ENCODE results near the gene MED9. TPM values are rescaled to one million over a fixed set of nuclear protein-coding genes. Genes with fewer than 3 reads are reported as not detected.

The MED9 gene
- total RNA-seq, 1 experiment from 2014 or later, result 28.3 TPM

- H3K4me1 ChIP-seq (ENCODE audit: insufficient read depth, low read length), result peaks cover 41% of the 10 kb centered on the region
- ATAC-seq (no peak), DNase-seq (no peak)
- no peaks in the 10 kb centered on the region for H3K9me3 ChIP-seq (ENCODE audit: low read length)
- CTCF ChIA-PET, result no interaction called here
- no peaks in the 10 kb centered on the region for H3K36me3 ChIP-seq (ENCODE audit: low read depth, low read length)
- intact Hi-C loops (cut with micrococcal nuclease), result no loop called here
- no TSS peak for BruUV-seq (replicated peaks)
- peak overlapping the region; percentile 50 for H3K4me2 ChIP-seq (ENCODE audit: low read length)
- H2AFZ ChIP-seq (ENCODE audit: low read length), result no peak overlapping the region
- H3K27me3 ChIP-seq (ENCODE audit: low read length), result no peaks in the 10 kb centered on the region
- no peaks in the 10 kb centered on the region for H3K9me2 ChIP-seq (replicated peaks; ENCODE audit: low read length)
- H3K27ac ChIP-seq (ENCODE audit: low read length), result peak overlapping the region; percentile 88
- H4K20me1 ChIP-seq (ENCODE audit: low read length), result no peaks in the 10 kb centered on the region
- H3K4me3 ChIP-seq (ENCODE audit: low read length), result no peak overlapping the region
- peak overlapping the region; percentile 76 for H3K9ac ChIP-seq (ENCODE audit: low read length)
- no peaks in the 10 kb centered on the region for H3K79me2 ChIP-seq (ENCODE audit: low read length)
- POLR2A ChIA-PET (ENCODE audit: unreplicated experiment), result interaction anchor here (0.6 kb wide), 1 partner anchor 21 kb away, joined by 3 read pairs; no protein-coding TSS in a partner anchor
- H3F3A ChIP-seq (ENCODE audit: low read length, unreplicated experiment), result peaks cover 6% of the 10 kb centered on the region
- TF ChIP-seq CTCF (conservative IDR thresholded peaks at IDR 0.05; ENCODE audit: low read depth, low read length), result no peak
- TF ChIP-seq EZH2phosphoT487 (IDR thresholded peaks at IDR 0.05; ENCODE audit: borderline replicate concordance, low read length), result no peak
- no peak for TF ChIP-seq EZH2 (IDR thresholded peaks at IDR 0.05; ENCODE audit: low read length, unreplicated experiment)
Observed at GRCh38 chr17:17447264-17447663, 29.5 kb upstream of the MED9 start.

- no peak overlapping the region for H2AFZ ChIP-seq (ENCODE audit: low read length)
- no peak overlapping the region for H3K4me2 ChIP-seq (ENCODE audit: low read length)
- POLR2A ChIA-PET (ENCODE audit: unreplicated experiment), result interaction anchor here (0.6 kb wide), 1 partner anchor 20 kb away, joined by 3 read pairs; no protein-coding TSS in a partner anchor
- peaks cover 40% of the 10 kb centered on the region for H3K4me1 ChIP-seq (ENCODE audit: insufficient read depth, low read length)
- CTCF ChIA-PET, result no interaction called here
- H4K20me1 ChIP-seq (ENCODE audit: low read length), result no peaks in the 10 kb centered on the region
- H3K79me2 ChIP-seq (ENCODE audit: low read length), result no peaks in the 10 kb centered on the region
- DNase-seq (no peak), ATAC-seq (no peak)
- H3K27ac ChIP-seq (ENCODE audit: low read length), result no peak overlapping the region
- H3K36me3 ChIP-seq (ENCODE audit: low read depth, low read length), result no peaks in the 10 kb centered on the region
- no peak overlapping the region for H3K4me3 ChIP-seq (ENCODE audit: low read length)
- peaks cover 6% of the 10 kb centered on the region for H3F3A ChIP-seq (ENCODE audit: low read length, unreplicated experiment)
- H3K9ac ChIP-seq (ENCODE audit: low read length), result no peak overlapping the region; the same call in 1 of the 2 replicates
- no peaks in the 10 kb centered on the region for H3K9me2 ChIP-seq (replicated peaks; ENCODE audit: low read length)
- intact Hi-C loops (cut with micrococcal nuclease), result no loop called here
- TF ChIP-seq EZH2phosphoT487 (IDR thresholded peaks at IDR 0.05; ENCODE audit: borderline replicate concordance, low read length) (no peak), CTCF (conservative IDR thresholded peaks at IDR 0.05; ENCODE audit: low read depth, low read length) (no peak)
- BruUV-seq (replicated peaks), result no TSS peak
- no peaks in the 10 kb centered on the region for H3K9me3 ChIP-seq (ENCODE audit: low read length)
- no peaks in the 10 kb centered on the region for H3K27me3 ChIP-seq (ENCODE audit: low read length)
Observed at GRCh38 chr17:17448076-17448475, 28.7 kb upstream of the MED9 start.

GRCh38 chr17:17448723-17449122, 28.1 kb upstream of the MED9 start:
- DNase-seq (no peak), ATAC-seq (no peak)
- Histone ChIP-seq H3K27me3 (ENCODE audit: low read length) (no peaks in the 10 kb centered on the region), H2AFZ (ENCODE audit: low read length) (no peak overlapping the region), H3K9me2 (replicated peaks; ENCODE audit: low read length) (no peaks in the 10 kb centered on the region), H3K4me3 (ENCODE audit: low read length) (no peak overlapping the region), H3K4me1 (ENCODE audit: insufficient read depth, low read length) (peaks cover 34% of the 10 kb centered on the region), H3K36me3 (ENCODE audit: low read depth, low read length) (no peaks in the 10 kb centered on the region), H3K27ac (ENCODE audit: low read length) (no peak overlapping the region), H3K79me2 (ENCODE audit: low read length) (no peaks in the 10 kb centered on the region), H3K4me2 (ENCODE audit: low read length) (no peak overlapping the region), H3K9ac (ENCODE audit: low read length) (no peak overlapping the region), H4K20me1 (ENCODE audit: low read length) (no peaks in the 10 kb centered on the region), H3K9me3 (ENCODE audit: low read length) (no peaks in the 10 kb centered on the region), H3F3A (ENCODE audit: low read length, unreplicated experiment) (peaks cover 6% of the 10 kb centered on the region)
- intact Hi-C loops (cut with micrococcal nuclease), result no loop called here
- CTCF ChIA-PET, result no interaction called here
- TF ChIP-seq EZH2phosphoT487 (IDR thresholded peaks at IDR 0.05; ENCODE audit: borderline replicate concordance, low read length) (no peak), EZH2 (IDR thresholded peaks at IDR 0.05; ENCODE audit: low read length, unreplicated experiment) (no peak), CTCF (conservative IDR thresholded peaks at IDR 0.05; ENCODE audit: low read depth, low read length) (no peak)
- no TSS peak for BruUV-seq (replicated peaks)
- POLR2A ChIA-PET (ENCODE audit: unreplicated experiment), result interaction anchor here (0.6 kb wide), 1 partner anchor 412 kb away, joined by 3 read pairs; no protein-coding TSS in a partner anchor

All from PC-3 (cell line).